Kidney (tissue), 14 donors: ENCODE data around the gene ZNF117. TPM values are rescaled to one million over a fixed set of nuclear protein-coding genes. Genes with fewer than 3 reads are reported as not detected.

Experiments used
- DNase-seq, 5 donors: peaks; one replicate each; pipeline ENCODE4 v3.0.0-alpha.2; 2013 to 2020
- FAIRE-seq: peaks from 2 replicates; lab custom pipeline; 2012; peaks lifted over from hg19 to GRCh38; lab: Jason Lieb, UNC
- H3K27ac ChIP-seq, 2 donors: one replicate each; pipeline ENCODE4 v1.7.0; 2013; ENCODE audit warnings: low read depth in 2 of 2, low read length in 2 of 2, inconsistent platforms in 1 of 2
- H3K27me3 ChIP-seq: one replicate; pipeline ENCODE4 v1.7.1; 2013; ENCODE audit warnings: low read length, inconsistent platforms; ENCODE audit not compliant: control insufficient read depth, insufficient read depth
- H3K36me3 ChIP-seq, 3 donors: one replicate each; pipeline versions ENCODE4 v1.7.0 to v1.7.1; 2013; ENCODE audit warnings: low read length in 3 of 3, control low read depth in 1 of 3, inconsistent platforms in 1 of 3; ENCODE audit not compliant: insufficient read depth in 3 of 3, control insufficient read depth in 2 of 3
- H3K4me1 ChIP-seq, 3 donors: one replicate each; pipeline versions ENCODE4 v1.7.0 to v1.7.1; 2013; ENCODE audit warnings: low read length in 3 of 3, inconsistent platforms in 1 of 3, low read depth in 1 of 3; ENCODE audit not compliant: control insufficient read depth in 2 of 3, insufficient read depth in 2 of 3
- H3K4me3 ChIP-seq, 3 donors: one replicate each; pipeline versions ENCODE4 v1.7.0 to v1.8.1; 2013; ENCODE audit warnings: low read length in 3 of 3, control low read depth in 1 of 3, inconsistent platforms in 1 of 3
- H3K9ac ChIP-seq, 3 donors: one replicate each; pipeline versions ENCODE4 v1.7.0 to v1.7.1; 2013; ENCODE audit warnings: low read length in 3 of 3, control low read depth in 1 of 3, inconsistent platforms in 1 of 3
- H3K9me3 ChIP-seq, 3 donors: one replicate each; pipeline versions ENCODE4 v1.7.0 to v1.7.1; 2013; ENCODE audit warnings: low read length in 3 of 3, control low read depth in 1 of 3, inconsistent platforms in 1 of 3; ENCODE audit not compliant: control insufficient read depth in 2 of 3, insufficient read depth in 1 of 3
- CTCF ChIP-seq: IDR thresholded peaks from 3 replicates; pipeline ENCODE4 v1.5.1; 2012; ENCODE audit warnings: mild to moderate bottlenecking, moderate library complexity, borderline replicate concordance; ENCODE audit not compliant: insufficient read depth; ENCODE audit errors: extremely low read depth
- intact Hi-C: fragments of 100-400 bp; cut with DNase I; formaldehyde crosslinking; loops from one replicate; pipeline ENCODE4 v1.11.1; 2022
- polyA plus RNA-seq: library from polyadenylated mRNA; stranded (reverse); fragments of 350-450 nt; fragmentation: Illumina TruSeq; extraction: RNeasy Lipid Tissue Mini Kit (QIAGEN cat#74804); gene quantifications from one replicate; pipeline ENCODE4 v1.2.3, GENCODE V29; 2014; ENCODE audit warnings: low read depth, low replicate concordance; ENCODE audit not compliant: insufficient read depth
- total RNA-seq: library from RNA; stranded (reverse); fragmentation: NEBNext Ultra II Directional; extraction: Animal tissue kit (Norgen Biotek cat#: 25700); gene quantifications from one replicate; pipeline ENCODE4 v1.2.1, GENCODE V29; 2021
- donor health status: control.
- donor health status: control.
- donor health status: control.
- donor health status: control.
- donor health status: control.
- donor health status: DM: yes; HTN: yes; CAD: no.
- donor health status: Normal renal cell carcinoma (clear cell type).

ZNF117 gene
- total and polyA plus RNA-seq, 2 donors from 2014 or later, result 4.7 to 12.6 TPM

DNA sequence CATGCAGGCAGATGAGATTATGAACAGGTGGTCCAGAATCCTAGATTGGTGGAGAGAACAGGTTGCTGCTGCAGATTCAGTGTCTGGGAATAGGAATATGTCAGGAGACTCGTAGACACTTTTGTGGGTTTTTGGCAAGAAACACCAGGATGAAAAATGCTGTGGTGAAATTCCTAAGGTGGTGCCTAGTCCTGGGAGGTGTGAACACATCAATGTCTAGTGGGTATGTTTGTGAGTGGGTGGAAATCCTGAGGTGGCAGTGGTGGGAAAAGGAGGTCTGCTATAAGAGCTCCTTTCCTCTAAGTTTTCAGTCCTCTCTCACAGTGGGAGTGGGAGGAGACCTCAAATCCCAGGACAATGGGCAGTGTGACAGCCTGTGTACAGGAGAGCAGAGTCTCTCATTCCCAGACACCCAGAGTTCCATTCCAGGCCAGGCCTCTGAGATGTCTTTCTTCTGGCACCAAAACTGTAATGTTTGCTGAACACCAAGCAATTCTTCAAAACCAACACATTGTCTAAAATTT, 10.5 kb upstream of the ZNF117 start:
- Histone ChIP-seq H3K36me3 (no peaks in the 10 kb centered on the region), H3K9ac (no peak overlapping the region), H3K27ac (no peak overlapping the region), H3K4me1 (peaks cover 0 to 5% (median 0%) of the 10 kb centered on the region in 3 donors), H3K4me3 (no peak overlapping the region), H3K9me3 (no peaks in the 10 kb centered on the region), H3K27me3 (no peaks in the 10 kb centered on the region)
- no peak for FAIRE-seq
- no peak for DNase-seq
- TF ChIP-seq CTCF, result no peak
- intact Hi-C loops, result no loop called here

DNA sequence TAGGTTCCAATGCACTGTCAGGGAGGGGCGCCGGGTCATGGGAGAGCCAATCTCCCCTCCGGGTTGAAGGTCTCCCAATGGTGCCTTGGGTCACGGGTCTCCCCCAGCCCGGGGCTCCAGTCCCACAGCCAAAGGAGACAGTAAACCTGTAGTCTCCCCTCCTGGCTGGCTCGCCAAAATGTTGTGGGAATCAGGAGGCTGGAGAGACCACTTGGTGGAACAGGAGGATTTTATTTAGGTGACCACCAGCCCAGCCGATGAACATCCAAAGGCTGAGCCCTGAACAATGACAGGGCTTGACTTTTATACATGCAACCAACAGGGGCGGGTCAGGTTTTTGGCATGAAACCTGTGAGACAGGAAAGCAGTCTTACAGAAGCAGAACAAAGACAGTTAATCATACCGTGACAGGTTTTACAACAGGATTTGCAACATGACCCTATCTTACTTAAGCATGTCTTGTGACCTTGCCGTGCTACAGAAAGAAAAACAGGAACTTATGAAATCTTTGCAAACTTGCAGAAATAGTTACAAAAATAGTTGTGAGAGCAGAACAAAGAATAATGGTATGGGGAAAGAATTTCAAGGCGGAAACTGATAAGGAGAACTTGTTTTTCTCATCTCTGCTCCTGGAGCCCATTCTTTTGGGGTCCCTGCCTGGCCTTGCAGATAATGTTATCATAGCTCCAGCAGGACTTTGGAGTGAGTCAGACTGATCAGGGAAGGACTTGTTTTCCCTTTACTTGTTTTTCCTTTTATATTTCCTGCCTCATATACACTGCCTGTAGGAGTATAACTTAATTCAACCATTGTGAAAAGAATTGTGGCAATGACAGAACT, 8.5 kb upstream of the ZNF117 start:
- no peaks in the 10 kb centered on the region for H3K36me3 ChIP-seq
- intact Hi-C loops, result no loop called here
- no peaks in the 10 kb centered on the region for H3K4me1 ChIP-seq
- TF ChIP-seq CTCF, result no peak
- no peak overlapping the region for H3K27ac ChIP-seq
- H3K4me3 ChIP-seq, result no peak overlapping the region
- no peak overlapping the region for H3K9ac ChIP-seq
- no peaks in the 10 kb centered on the region for H3K27me3 ChIP-seq
- no peaks in the 10 kb centered on the region for H3K9me3 ChIP-seq
- no peak for FAIRE-seq
- no peak for DNase-seq

DNA sequence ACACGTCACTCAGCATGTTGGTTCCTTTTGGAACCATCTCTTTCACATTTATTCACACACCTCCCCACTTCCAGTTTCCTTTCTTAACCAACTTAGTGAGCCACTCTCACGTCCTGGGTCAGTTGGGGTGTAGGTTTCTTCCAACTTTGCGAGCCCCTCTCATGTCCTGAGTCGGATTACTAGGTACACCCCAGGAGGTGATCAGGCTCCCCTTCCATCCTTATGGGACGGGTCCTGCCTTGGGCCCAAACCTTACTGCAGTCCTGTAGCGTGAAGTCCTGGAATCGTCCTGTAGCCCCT, 8.0 kb upstream of the ZNF117 start:
- no peaks in the 10 kb centered on the region for H3K36me3 ChIP-seq
- TF ChIP-seq CTCF, result no peak
- no peaks in the 10 kb centered on the region for H3K4me1 ChIP-seq
- H3K9me3 ChIP-seq, result no peaks in the 10 kb centered on the region
- intact Hi-C loops, result no loop called here
- H3K9ac ChIP-seq, result no peak overlapping the region
- FAIRE-seq (no peak), DNase-seq (no peak)
- H3K27me3 ChIP-seq, result no peaks in the 10 kb centered on the region
- H3K4me3 ChIP-seq, result no peak overlapping the region
- no peak overlapping the region for H3K27ac ChIP-seq
